Measurements from ENCODE around the gene ATF2.

The ATF2 gene

GRCh38 chr2:175037941-175038340 lies 130.1 kb downstream of the ATF2 start:
- TF ChIP-seq CTCF (IDR thresholded peaks at IDR 0.05; ENCODE audit: control insufficient read depth, extremely low read depth, insufficient read depth), result no peak
- DNase-seq (ENCODE audit: low read depth), result no peak
- no peak overlapping the region for H3K4me3 ChIP-seq (ENCODE audit: low read depth, low read length)

- peak; percentile 4 for DNase-seq (ENCODE audit: low read depth)
- TF ChIP-seq CTCF (IDR thresholded peaks at IDR 0.05; ENCODE audit: control insufficient read depth, extremely low read depth, insufficient read depth), result peak; percentile 50
- no peak overlapping the region for H3K4me3 ChIP-seq (ENCODE audit: low read depth, low read length)
These were observed 131.4 kb downstream of the ATF2 start for GRCh38 chr2:175036582-175037018.

- TF ChIP-seq CTCF (IDR thresholded peaks at IDR 0.05; ENCODE audit: control insufficient read depth, extremely low read depth, insufficient read depth), result no peak
- no peak overlapping the region for H3K4me3 ChIP-seq (ENCODE audit: low read depth, low read length)
- no peak for DNase-seq (ENCODE audit: low read depth)
These were observed 132.2 kb downstream of the ATF2 start for GRCh38 chr2:175035806-175036205.

- DNase-seq (ENCODE audit: low read depth), result no peak
- no peak for TF ChIP-seq CTCF (IDR thresholded peaks at IDR 0.05; ENCODE audit: control insufficient read depth, extremely low read depth, insufficient read depth)
- no peak overlapping the region for H3K4me3 ChIP-seq (ENCODE audit: low read depth, low read length)
These were observed 133.3 kb downstream of the ATF2 start for GRCh38 chr2:175034716-175035115.

GRCh38 chr2:175030380-175031271 lies 137.4 kb downstream of the ATF2 start:
- no peak overlapping the region for H3K4me3 ChIP-seq (ENCODE audit: low read depth, low read length)
- peak; percentile 6 for DNase-seq (ENCODE audit: low read depth)
- peak; percentile 56 for TF ChIP-seq CTCF (IDR thresholded peaks at IDR 0.05; ENCODE audit: control insufficient read depth, extremely low read depth, insufficient read depth)

- no peak overlapping the region for H3K4me3 ChIP-seq (ENCODE audit: low read depth, low read length)
- DNase-seq (ENCODE audit: low read depth), result no peak
- no peak for TF ChIP-seq CTCF (IDR thresholded peaks at IDR 0.05; ENCODE audit: control insufficient read depth, extremely low read depth, insufficient read depth)
These were observed 140.2 kb downstream of the ATF2 start for GRCh38 chr2:175027755-175028154.
